ENCODE measurements around the gene PAN2. TPM values are rescaled to one million over a fixed set of nuclear protein-coding genes. Genes with fewer than 3 reads are reported as not detected.
"Not testable (repeated sequence)": the region's sequence is repeated elsewhere in the genome, so short reads cannot be mapped to it uniquely, and the experiment has no call there.

PAN2 gene
- total RNA-seq, 1 experiment from 2014 or later = 75.0 TPM

GRCh38 chr12:56288705-56289387, 45.0 kb downstream of the PAN2 start:
- Histone ChIP-seq H3K9ac (ENCODE audit: low read length) (no peak overlapping the region), H3K4me2 (ENCODE audit: low read length) (no peak overlapping the region), H3K36me3 (ENCODE audit: control insufficient read depth in 1 of 2, insufficient read depth in 2 of 2, low read length in 2 of 2) (peaks cover 9 to 23% of the 10 kb centered on the region in 2 experiments; a peak in 3 of 4 replicates), H4K20me1 (ENCODE audit: insufficient read depth) (0 out of 2 replicates have a peak, but pooled peaks cover 4% of the 10 kb centered on the region), H2AFZ (ENCODE audit: low read depth, low read length, poor library complexity, severe bottlenecking) (no peak overlapping the region), H3K79me2 (ENCODE audit: insufficient read depth, low read length) (peaks cover 72% of the 10 kb centered on the region), H3K4me1 (ENCODE audit: control insufficient read depth in 1 of 2, insufficient read depth in 2 of 2, low read length in 2 of 2) (peaks cover 23 to 33% of the 10 kb centered on the region in 2 experiments), H3K9me3 (ENCODE audit: control insufficient read depth in 1 of 2, insufficient read depth in 1 of 2, low read depth in 1 of 2, low read length in 2 of 2) (no peaks in the 10 kb centered on the region), H3K9me2 (ENCODE audit: insufficient read depth) (no peaks in the 10 kb centered on the region), H3K27ac (ENCODE audit: low read depth, low read length) (no peak overlapping the region), H3K27me3 (ENCODE audit: insufficient read depth, low read length) (no peaks in the 10 kb centered on the region), H3K4me3 (replicated peaks in 1 of 2; ENCODE audit: low read depth in 1 of 2, low read length in 2 of 2) (no peak overlapping the region)
- TF ChIP-seq SP1 (IDR thresholded peaks at IDR 0.05; ENCODE audit: low read depth) (no peak), ZNF274 (IDR thresholded peaks at IDR 0.05; ENCODE audit: low read depth, low read length) (no peak), RAD21 (IDR thresholded peaks at IDR 0.05; ENCODE audit: low read depth) (no peak), FOSL1 (IDR thresholded peaks at IDR 0.05; ENCODE audit: low read depth) (no peak), EGR1 (IDR thresholded peaks at IDR 0.05; ENCODE audit: low read depth) (no peak)
- ChIA-PET RAD21 (ENCODE audit: low non-redundant PET in 1 of 2, low total read pairs in 2 of 2, uncharacterized antibody in 2 of 2, unreplicated experiment in 2 of 2) (no interaction called here), POLR2A (no interaction called here), CTCF (interaction anchor here (0.7 kb wide), 1 partner anchor 177 kb away, joined by 3 read pairs; no protein-coding TSS in a partner anchor)
- DNase-seq (ENCODE audit: low read depth, low spot score) (no peak), ATAC-seq (no peak)
- intact Hi-C loops (cut with micrococcal nuclease) = no loop called here
- no TSS peak for BruUV-seq (replicated peaks)

GRCh38 chr12:56286044-56286830, 47.6 kb downstream of the PAN2 start:
- Histone ChIP-seq H3K9ac (ENCODE audit: low read length) (no peak overlapping the region), H2AFZ (ENCODE audit: low read depth, low read length, poor library complexity, severe bottlenecking) (no peak overlapping the region), H3K4me3 (replicated peaks in 1 of 2; ENCODE audit: low read depth in 1 of 2, low read length in 2 of 2) (no peak overlapping the region), H3K36me3 (ENCODE audit: control insufficient read depth in 1 of 2, insufficient read depth in 2 of 2, low read length in 2 of 2) (peaks cover 29 to 37% of the 10 kb centered on the region in 2 experiments; a peak in 3 of 4 replicates), H3K9me3 (ENCODE audit: control insufficient read depth in 1 of 2, insufficient read depth in 1 of 2, low read depth in 1 of 2, low read length in 2 of 2) (no peaks in the 10 kb centered on the region), H3K27ac (ENCODE audit: low read depth, low read length) (no peak overlapping the region), H3K27me3 (ENCODE audit: insufficient read depth, low read length) (no peaks in the 10 kb centered on the region), H3K4me2 (ENCODE audit: low read length) (no peak overlapping the region), H3K79me2 (ENCODE audit: insufficient read depth, low read length) (peaks cover 55% of the 10 kb centered on the region), H4K20me1 (ENCODE audit: insufficient read depth) (0 out of 2 replicates have a peak, but pooled peaks cover 4% of the 10 kb centered on the region), H3K4me1 (ENCODE audit: control insufficient read depth in 1 of 2, insufficient read depth in 2 of 2, low read length in 2 of 2) (peaks cover 5 to 9% of the 10 kb centered on the region in 2 experiments), H3K9me2 (ENCODE audit: insufficient read depth) (no peaks in the 10 kb centered on the region)
- TF ChIP-seq SIN3A (IDR thresholded peaks at IDR 0.05; ENCODE audit: low read depth) = no peak
- TF ChIP-seq SRF (IDR thresholded peaks at IDR 0.05; ENCODE audit: low read depth) = no peak
- no peak for TF ChIP-seq RAD21 (IDR thresholded peaks at IDR 0.05; ENCODE audit: low read depth)
- TF ChIP-seq SP1 (IDR thresholded peaks at IDR 0.05; ENCODE audit: low read depth) = no peak
- no peak for TF ChIP-seq TCF7L2 (IDR thresholded peaks at IDR 0.05; ENCODE audit: borderline replicate concordance, extremely low read depth, insufficient read depth, insufficient read length)
- no peak for TF ChIP-seq MAX (IDR thresholded peaks at IDR 0.05)
- TF ChIP-seq EGR1 (IDR thresholded peaks at IDR 0.05; ENCODE audit: low read depth) = no peak
- TF ChIP-seq ZNF274 (IDR thresholded peaks at IDR 0.05; ENCODE audit: low read depth, low read length) = no peak
- no peak for TF ChIP-seq CBX3 (IDR thresholded peaks at IDR 0.05; ENCODE audit: low read depth)
- ATAC-seq = no peak
- DNase-seq (ENCODE audit: low read depth, low spot score) = no peak
- BruUV-seq (replicated peaks) = TSS peak; percentile 23
- intact Hi-C loops (cut with micrococcal nuclease) = no loop called here
- ChIA-PET RAD21 (ENCODE audit: low non-redundant PET in 1 of 2, low total read pairs in 2 of 2, uncharacterized antibody in 2 of 2, unreplicated experiment in 2 of 2) (no interaction called here), CTCF (no interaction called here), POLR2A (no interaction called here)

GRCh38 chr12:56284263-56284662, 49.5 kb downstream of the PAN2 start:
- intact Hi-C loops (cut with micrococcal nuclease); POLR2A ChIA-PET: not testable (repeated sequence)

More at GRCh38 chr12:56284263-56284662, 49.5 kb downstream of the PAN2 start:
- H3K4me3 ChIP-seq (replicated peaks in 1 of 2; ENCODE audit: low read depth in 1 of 2, low read length in 2 of 2); H3K27ac ChIP-seq (ENCODE audit: low read depth, low read length); ATAC-seq; H3K4me2 ChIP-seq (ENCODE audit: low read length); H3K9ac ChIP-seq (ENCODE audit: low read length); H3K4me1 ChIP-seq (ENCODE audit: control insufficient read depth in 1 of 2, insufficient read depth in 2 of 2, low read length in 2 of 2); CTCF ChIA-PET; DNase-seq (ENCODE audit: low read depth, low spot score); H3K27me3 ChIP-seq (ENCODE audit: insufficient read depth, low read length); H4K20me1 ChIP-seq (ENCODE audit: insufficient read depth); H3K9me3 ChIP-seq (ENCODE audit: control insufficient read depth in 1 of 2, insufficient read depth in 1 of 2, low read depth in 1 of 2, low read length in 2 of 2); H3K9me2 ChIP-seq (ENCODE audit: insufficient read depth); BruUV-seq (replicated peaks); H2AFZ ChIP-seq (ENCODE audit: low read depth, low read length, poor library complexity, severe bottlenecking): not testable (repeated sequence)
- peaks cover 36% of the 10 kb centered on the region for H3K79me2 ChIP-seq (ENCODE audit: insufficient read depth, low read length)
- RAD21 ChIA-PET (ENCODE audit: low non-redundant PET in 1 of 2, low total read pairs in 2 of 2, uncharacterized antibody in 2 of 2, unreplicated experiment in 2 of 2) = interaction anchor here in 1 of 2 experiments (0.7 kb wide), 1 partner anchor 91 kb away, joined by 3 read pairs; no protein-coding TSS in a partner anchor
- peaks cover 34 to 38% of the 10 kb centered on the region in 2 experiments for H3K36me3 ChIP-seq (ENCODE audit: control insufficient read depth in 1 of 2, insufficient read depth in 2 of 2, low read length in 2 of 2)
